Measurements from ENCODE around the gene CHCHD6.
A peak's percentile ranks its signal among the peaks of the same experiment; 100 is the strongest.

The CHCHD6 gene

DNA sequence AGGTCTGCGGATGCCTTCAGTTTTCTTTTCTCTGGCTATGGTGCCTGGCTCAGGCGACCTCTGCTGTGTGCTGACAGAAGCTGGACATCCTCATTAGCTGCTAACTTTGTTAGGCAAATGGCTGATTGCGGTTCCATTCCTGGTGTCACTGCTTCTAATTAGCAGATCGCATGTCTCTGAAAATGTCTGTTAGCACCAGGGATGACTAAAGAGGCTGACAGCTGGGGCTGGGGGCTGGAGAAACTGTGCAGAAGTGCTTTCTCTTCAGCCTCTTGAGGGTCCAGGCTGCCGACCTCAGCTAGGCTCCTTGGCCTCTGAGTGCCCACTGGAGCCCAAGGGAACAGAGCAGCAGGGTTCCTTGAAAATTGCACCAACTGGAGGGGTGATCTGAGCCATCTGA lies 39.3 kb downstream of the CHCHD6 start:
- DNase-seq (ENCODE audit: low spot score), result no peak

DNA sequence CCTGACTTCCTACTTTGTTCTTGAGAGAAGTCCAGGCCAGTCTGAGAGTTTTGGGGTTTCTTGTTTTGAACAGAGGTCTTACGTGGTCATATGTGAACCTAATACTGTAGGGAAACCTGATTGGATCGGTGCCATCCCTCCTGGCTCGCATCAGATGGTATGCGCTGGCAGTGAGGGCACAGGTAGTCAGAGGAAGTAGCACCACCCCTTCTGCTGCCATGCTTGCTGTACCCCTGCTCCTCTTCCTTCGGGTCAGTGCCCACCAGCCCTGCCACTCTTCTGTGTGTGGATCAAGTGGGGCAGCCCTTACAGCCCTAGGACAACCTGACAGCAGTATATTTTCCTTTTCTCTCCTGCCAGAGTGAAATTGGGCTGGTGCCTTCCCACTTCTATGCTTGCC lies 39.7 kb downstream of the CHCHD6 start:
- no peak for DNase-seq (ENCODE audit: low spot score)

GRCh38 chr3:126745760-126746394 lies 41.8 kb downstream of the CHCHD6 start:
- DNase-seq (ENCODE audit: low spot score), result no peak

DNA sequence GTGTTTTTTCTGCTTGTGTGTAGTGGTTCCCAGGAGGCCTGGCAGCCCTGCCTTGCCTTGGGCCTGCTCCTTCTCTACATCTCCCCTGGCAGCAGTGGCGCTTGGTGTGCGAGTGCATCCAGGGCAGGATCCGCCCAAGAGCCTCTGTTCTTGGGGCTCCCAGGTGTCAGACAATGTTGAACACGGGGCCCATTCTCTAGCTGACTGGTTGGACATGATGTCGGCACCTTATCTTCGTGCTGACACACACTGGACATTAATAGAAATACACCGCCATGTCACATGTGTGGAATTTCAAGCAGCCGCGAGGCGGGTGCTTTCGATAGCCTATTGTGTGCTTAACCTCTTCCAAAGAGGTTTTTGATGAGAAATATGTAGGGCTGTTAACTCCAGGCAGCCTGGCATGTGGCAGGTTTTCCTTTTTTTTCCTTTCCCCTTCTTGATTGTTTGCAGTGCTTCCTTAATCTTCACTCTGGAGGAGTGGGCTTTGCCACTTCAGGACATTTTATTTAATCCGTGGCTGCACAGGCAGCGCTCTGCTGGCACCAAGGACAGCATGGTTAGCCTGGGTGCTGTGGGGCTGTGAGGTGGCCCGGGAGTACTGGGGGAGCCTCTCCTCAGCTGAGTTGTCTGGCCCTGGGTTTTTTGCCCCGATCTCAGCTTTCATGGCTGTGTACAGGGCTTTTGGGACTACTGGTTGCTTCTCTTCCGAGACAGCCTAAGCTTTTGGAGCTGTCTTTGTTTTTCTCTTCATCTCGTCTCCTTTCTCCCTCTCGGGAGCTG lies 42.5 kb downstream of the CHCHD6 start:
- no peak for DNase-seq (ENCODE audit: low spot score)

DNA sequence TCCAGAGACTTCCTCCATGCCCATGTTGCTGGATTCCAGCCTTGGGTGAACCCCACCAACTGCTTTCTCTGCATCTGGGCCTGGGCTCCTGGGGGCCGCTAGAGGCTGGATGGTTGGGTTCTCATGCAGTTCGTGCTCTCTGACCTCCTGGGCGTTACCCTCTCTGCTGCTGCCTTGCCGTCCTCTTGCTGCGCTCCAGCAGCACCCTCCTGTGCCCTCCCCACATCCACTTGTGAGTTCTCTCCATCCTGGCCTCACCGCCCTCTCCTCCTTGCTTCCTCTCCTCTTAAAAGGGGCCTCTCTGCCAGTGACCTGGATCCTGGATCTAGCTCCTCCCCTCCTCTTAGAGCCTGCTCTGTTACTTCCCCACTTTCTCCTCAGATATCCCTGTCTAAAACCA lies 43.7 kb downstream of the CHCHD6 start:
- DNase-seq (ENCODE audit: low spot score), result no peak

DNA sequence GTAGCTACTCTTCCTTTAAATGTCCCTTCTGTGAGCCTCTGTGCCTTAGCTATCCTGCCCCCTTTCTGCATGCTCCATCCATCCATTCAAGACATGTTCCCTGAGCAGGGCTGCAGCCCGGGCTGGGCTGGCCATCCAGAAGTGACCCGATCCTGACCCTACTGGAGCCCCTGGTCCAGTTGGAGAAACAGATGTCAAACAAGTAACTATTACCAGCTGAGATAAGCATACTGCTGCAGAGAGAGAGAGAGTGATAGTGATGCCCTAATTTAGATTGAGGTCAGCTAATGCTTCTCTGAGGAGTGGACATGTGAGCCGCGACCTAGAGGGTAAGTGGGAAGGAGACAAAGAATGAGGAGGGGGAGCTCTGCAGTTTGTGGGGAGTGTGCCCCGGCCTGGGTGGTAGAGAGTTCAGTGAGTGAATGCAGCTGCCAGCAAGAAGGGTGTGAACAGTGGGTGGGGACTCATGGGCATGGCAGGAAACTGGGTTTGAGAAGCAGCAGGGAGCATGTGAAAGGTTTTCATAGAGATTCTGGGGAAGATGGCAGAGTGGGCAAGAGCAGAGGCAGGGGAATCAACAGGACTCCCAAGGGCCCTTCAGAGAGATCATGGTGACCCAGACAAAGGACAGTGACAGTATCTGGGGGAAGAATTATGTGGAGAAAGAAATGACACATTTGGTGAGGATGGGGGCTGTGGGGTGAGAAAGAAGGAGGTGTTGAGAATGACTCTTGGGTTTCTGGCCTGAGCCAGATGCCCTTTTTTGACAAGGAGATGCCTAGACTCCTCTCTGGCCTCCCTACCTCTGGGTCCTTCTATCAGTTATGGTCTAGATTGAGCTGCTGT lies 44.9 kb downstream of the CHCHD6 start:
- DNase-seq (ENCODE audit: low spot score), result no peak

- DNase-seq (ENCODE audit: low spot score), result no peak
Measured at GRCh38 chr3:126749547-126749875, 45.5 kb downstream of the CHCHD6 start.

DNA sequence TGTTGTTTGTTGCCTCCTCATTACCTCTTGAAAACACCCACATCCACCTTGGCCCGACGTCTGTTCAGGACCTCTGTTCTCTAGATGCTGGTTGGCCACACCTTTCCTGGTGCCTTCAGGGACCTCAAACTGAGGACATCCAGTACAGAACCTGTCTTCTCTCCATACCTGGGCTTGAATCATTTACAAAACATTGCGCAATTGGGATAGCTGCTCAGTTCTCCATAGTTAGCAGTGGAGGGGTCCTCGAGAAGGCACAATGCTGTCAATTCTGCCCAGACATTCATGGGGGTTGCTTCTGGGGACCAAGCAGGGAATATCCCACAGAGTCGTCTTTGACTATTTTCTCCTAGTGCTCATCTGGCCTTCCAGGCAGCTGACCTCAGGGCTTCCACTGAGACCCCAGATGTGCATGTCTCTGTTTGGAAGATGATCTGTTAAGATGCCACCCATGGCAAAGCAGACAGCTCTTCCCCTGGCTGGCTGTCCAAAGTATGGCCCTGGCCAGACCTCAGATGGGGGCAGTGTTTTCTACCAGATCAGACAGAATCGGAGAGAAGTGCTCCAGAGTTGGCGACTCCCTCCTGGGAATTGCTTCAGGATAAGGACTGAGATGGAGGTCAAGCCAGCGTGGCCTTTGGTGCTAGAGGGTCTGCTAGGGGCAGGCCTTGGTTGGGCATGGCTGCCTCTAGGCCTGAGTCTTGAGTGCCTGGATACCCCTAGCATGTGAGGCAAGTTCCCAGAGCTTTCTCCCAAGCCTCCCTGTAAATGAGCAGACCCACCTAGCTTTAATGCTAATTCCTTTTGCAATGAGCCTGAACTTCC lies 46.1 kb downstream of the CHCHD6 start:
- DNase-seq (ENCODE audit: low spot score), result no peak

DNA sequence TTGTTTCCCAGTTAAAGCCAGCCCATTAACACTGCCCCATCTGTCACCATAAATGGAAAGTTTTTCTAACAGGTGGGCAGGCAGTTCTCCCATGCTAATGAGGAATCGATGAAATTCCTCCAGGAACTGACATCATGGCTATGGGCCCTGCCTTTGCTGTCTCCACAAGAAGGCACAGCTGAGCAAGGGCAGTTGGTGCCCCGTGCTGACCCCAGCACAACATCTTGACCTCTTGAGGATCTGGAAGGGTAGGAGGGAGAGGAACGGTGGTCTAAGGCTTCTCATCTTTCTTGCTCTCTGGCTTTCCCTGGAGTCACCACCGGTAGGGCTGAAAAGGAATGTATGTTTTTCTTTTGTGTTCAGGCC lies 46.7 kb downstream of the CHCHD6 start:
- no peak for DNase-seq (ENCODE audit: low spot score)

DNA sequence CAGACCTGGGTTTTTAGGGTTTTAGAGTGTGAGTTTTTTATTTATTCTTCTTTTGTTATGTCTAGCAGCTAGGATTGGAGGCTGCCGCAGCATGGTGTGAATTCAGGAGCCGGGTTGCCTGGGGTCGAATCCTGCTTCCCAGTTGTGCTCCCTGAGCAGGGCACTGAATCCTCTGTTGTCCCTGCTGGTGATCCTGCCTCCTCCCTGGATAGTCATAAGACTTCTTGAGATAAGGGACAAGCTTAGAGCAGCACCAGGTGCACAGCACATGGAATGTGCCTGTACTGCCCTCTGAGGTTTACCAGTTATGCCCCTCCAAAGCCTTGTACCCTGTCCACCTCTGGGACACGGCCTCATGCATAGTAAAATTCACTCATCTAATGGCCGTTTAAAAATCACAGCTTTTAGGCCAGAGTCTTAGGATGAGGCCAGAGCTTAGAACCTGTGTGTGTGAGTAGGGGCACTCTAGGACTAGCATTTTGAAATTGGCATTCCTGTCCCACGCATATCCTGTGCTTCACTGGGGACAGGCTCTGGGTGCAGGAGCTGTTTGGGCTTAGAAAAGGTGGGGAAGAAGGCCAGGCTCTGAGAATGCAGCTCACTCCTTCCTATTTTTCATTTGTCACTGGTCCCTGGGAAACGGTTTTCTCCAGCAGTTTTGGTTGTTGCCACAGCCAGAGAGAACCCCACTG lies 47.7 kb downstream of the CHCHD6 start:
- no peak for DNase-seq (ENCODE audit: low spot score)

GRCh38 chr3:126752303-126753190 lies 48.5 kb downstream of the CHCHD6 start:
- peak; percentile 81 for DNase-seq (ENCODE audit: low spot score)

DNA sequence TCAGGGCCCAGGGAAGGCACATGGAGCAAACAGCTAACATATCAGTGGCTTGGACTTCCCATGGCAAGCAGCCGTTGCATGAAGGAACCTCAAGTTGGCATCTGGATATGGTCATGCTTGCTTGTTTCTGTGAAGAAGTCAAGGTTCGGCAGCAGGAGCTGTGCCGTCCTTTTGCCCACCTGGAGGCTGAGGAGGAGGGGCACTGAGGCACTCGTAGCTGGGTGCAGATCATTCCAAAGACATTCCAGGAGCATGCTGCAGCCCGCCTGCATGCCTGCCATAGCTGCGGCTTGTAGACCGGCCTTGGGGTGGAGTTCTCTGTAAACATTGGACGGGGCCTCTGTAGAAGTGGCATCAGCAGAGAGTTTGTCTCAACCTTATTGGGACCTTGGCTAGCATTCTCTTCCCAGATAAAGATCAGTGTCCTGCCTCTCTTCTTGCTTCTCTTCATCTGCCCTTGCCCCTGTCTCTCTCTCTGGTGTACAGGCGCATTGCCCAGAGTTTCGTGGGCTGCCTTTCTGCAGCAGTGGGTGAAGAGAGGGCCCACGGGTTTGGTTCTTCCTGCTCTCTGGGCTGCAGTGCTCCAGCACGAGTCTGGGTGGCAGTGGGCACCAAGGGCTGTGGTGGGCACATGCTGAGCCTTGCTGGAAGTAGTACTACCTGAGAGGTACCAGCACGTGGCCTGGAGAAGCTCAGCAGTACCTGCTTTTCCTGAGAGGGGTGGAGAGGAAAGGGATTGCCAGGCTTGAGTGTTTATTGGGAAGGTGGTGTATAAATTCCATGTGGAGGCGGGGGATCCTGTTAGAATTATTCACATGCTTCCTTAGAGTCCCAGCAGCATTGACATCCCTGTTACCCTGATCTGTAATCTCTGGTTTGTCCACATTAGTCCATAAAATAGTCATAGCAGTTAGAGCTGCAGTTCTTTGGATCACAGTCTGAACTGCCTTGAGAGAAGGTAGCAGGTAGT lies 49.4 kb downstream of the CHCHD6 start:
- DNase-seq (ENCODE audit: low spot score), result no peak

- DNase-seq (ENCODE audit: low spot score), result no peak
Measured at GRCh38 chr3:126755866-126756265, 51.8 kb downstream of the CHCHD6 start.

DNA sequence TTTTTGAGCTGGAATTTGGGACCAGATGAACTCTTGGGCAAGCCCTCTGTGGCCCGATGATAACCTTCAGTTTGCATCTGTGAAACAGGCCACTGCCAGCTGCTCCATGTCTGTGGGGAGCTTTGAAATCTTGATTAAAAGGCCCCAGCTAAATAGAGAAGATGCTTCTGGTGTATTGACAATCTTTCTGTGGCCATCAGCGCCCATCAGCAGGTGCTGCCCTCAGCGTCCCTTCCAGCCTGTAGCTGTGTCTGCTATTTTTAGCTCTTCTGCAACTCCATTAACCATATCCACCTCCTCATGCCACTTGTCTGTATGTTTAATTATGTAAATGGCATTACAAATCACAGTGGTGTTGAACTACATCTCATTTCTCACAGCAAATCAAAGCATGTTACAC lies 54.0 kb downstream of the CHCHD6 start:
- no peak for DNase-seq (ENCODE audit: low spot score)

GRCh38 chr3:126758882-126759281 lies 54.8 kb downstream of the CHCHD6 start:
- DNase-seq (ENCODE audit: low spot score), result no peak

GRCh38 chr3:126760541-126760940 lies 56.5 kb downstream of the CHCHD6 start:
- no peak for DNase-seq (ENCODE audit: low spot score)

DNA sequence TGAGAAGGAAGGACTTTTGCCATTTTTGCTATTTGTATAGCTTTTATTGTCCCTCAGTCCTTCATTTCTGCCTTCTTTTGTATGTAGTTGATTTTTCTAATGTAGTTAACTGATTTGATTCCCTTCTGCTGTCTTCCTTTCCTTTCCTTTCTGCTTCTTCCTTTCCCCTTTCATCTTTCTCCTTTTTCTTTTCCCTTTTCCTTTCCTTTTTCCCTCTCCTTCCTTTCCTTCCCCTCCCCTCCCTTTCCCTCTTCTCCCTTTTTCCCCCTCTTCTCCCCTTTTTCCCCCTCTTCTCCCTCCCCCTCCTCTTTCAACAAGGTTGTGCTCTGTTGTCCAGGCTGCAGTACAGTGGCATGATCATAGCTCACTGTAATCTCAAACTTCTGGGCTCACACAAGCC lies 59.0 kb downstream of the CHCHD6 start:
- DNase-seq (ENCODE audit: low spot score), result no peak

GRCh38 chr3:126765187-126766069 lies 61.4 kb downstream of the CHCHD6 start:
- no peak for DNase-seq (ENCODE audit: low spot score)

Measured in hepatic stellate cell (primary cell).